HepG2 (cell line): ENCODE results near the gene APBB1. TPM values are rescaled to one million over a fixed set of nuclear protein-coding genes. Genes with fewer than 3 reads are reported as not detected.

ENCODE experiments used
- ARID3A ChIP-seq: IDR thresholded peaks from 2 replicates; pipeline ENCODE4 v1.6.1; 2012; ENCODE audit warnings: low read depth, low read length, improper control_type of control experiment
- ERF ChIP-seq: IDR thresholded peaks from 2 replicates; pipeline ENCODE4 v1.6.1; 2018; ENCODE audit warnings: missing biosample characterization, missing genetic modification reagents
- FOSL2 ChIP-seq: sonication (generic); formaldehyde crosslinking; IDR thresholded peaks from 2 replicates; pipeline ENCODE4 v1.4.0; 2020; ENCODE audit warnings: missing genetic modification reagents
- FOXO1 ChIP-seq: sonication (generic); formaldehyde crosslinking; IDR thresholded peaks from 2 replicates; pipeline ENCODE4 v1.4.0; 2020; ENCODE audit warnings: missing genetic modification reagents
- KLF11 ChIP-seq: IDR thresholded peaks from 2 replicates; pipeline ENCODE4 v1.6.1; 2016; ENCODE audit warnings: missing compliant biosample characterization
- LCORL ChIP-seq, 2 experiments: fragments of 450-650 bp in 1 of 2; sonication (generic) in 1 of 2; formaldehyde crosslinking in 1 of 2; IDR thresholded peaks; 2 replicates each; pipeline versions ENCODE4 v1.5.0 to v1.6.1; 2017 to 2020; ENCODE audit warnings: antibody characterized with exemption in 1 of 2, missing genetic modification reagents in 1 of 2
- RBAK ChIP-seq: sonication (generic); formaldehyde crosslinking; IDR thresholded peaks from 2 replicates; pipeline ENCODE4 v1.5.1; 2020; ENCODE audit warnings: mild to moderate bottlenecking, missing genetic modification reagents
- RXRA ChIP-seq: sonication (generic); formaldehyde crosslinking; IDR thresholded peaks from 2 replicates; pipeline ENCODE4 v1.5.1; 2020; ENCODE audit warnings: missing genetic modification reagents
- SIN3A ChIP-seq: IDR thresholded peaks from 2 replicates; pipeline ENCODE4 v1.6.1; 2011; ENCODE audit warnings: low read depth, mild to moderate bottlenecking, control low read depth, low read length, borderline replicate concordance
- SOX5 ChIP-seq: IDR thresholded peaks from 2 replicates; pipeline ENCODE4 v1.6.1; 2016; ENCODE audit warnings: borderline replicate concordance
- TFDP2 ChIP-seq: sonication (generic); formaldehyde crosslinking; IDR thresholded peaks from 2 replicates; pipeline ENCODE4 v1.4.0; 2020; ENCODE audit warnings: missing genetic modification reagents
- ZBED4 ChIP-seq: sonication (generic); formaldehyde crosslinking; IDR thresholded peaks from 2 replicates; pipeline ENCODE4 v1.4.0; 2020; ENCODE audit warnings: missing genetic modification reagents, borderline replicate concordance
- ZBTB4 ChIP-seq: sonication (generic); formaldehyde crosslinking; IDR thresholded peaks from 2 replicates; pipeline ENCODE4 v1.4.0; 2020; ENCODE audit warnings: missing genetic modification reagents, mild to moderate bottlenecking, borderline replicate concordance
- ZFX ChIP-seq: sonication (generic); formaldehyde crosslinking; IDR thresholded peaks from 2 replicates; pipeline ENCODE4 v1.4.0; 2020; ENCODE audit warnings: mild to moderate bottlenecking, low read depth, missing genetic modification reagents, moderate library complexity
- ZKSCAN8 ChIP-seq: IDR thresholded peaks from 2 replicates; pipeline ENCODE4 v1.6.1; 2016; ENCODE audit warnings: borderline replicate concordance, missing genetic modification reagents, missing compliant biosample characterization
- ZNF335 ChIP-seq: sonication (generic); formaldehyde crosslinking; IDR thresholded peaks from 2 replicates; pipeline ENCODE4 v1.4.0; 2020; ENCODE audit warnings: missing genetic modification reagents
- ZNF577 ChIP-seq: sonication (generic); formaldehyde crosslinking; IDR thresholded peaks from 2 replicates; pipeline ENCODE4 v1.4.0; 2020; ENCODE audit warnings: mild to moderate bottlenecking, low read depth, missing genetic modification reagents, borderline replicate concordance
- ZNF784 ChIP-seq: sonication (generic); formaldehyde crosslinking; IDR thresholded peaks from 2 replicates; pipeline ENCODE4 v1.5.1; 2020; ENCODE audit warnings: missing genetic modification reagents, mild to moderate bottlenecking, borderline replicate concordance
- polyA plus RNA-seq, 8 experiments: library from polyadenylated mRNA; depleted of rRNA in 3 of 8; stranded (reverse) in 7 of 8; unstranded in 1 of 8; fragments of >200 nt; fragmentation: Illumina TruSeq in 4 of 8; extraction: Trizol in 4 of 8; gene quantifications; 2 replicates each; pipeline versions ENCODE4 v1.2.1 to v1.2.3, GENCODE V29; 2011 to 2016; ENCODE audit warnings: low read depth in 4 of 8, missing spikeins in 1 of 8, mixed read lengths in 1 of 8; ENCODE audit not compliant: insufficient read depth in 1 of 8
- total RNA-seq, 5 experiments: library from RNA; depleted of rRNA; stranded (reverse); fragments of >200 nt; fragmentation: Illumina TruSeq; extraction: Trizol; gene quantifications; 2 replicates each; pipeline ENCODE4 v1.2.3, GENCODE V29; 2016; ENCODE audit warnings: low read depth in 1 of 5

The APBB1 gene
- total and polyA plus RNA-seq, 2 of the 13 experiments (the other 11 are each of a cell fraction or from before 2014, with no cell fraction given) = 1.7 to 3.5 TPM

- TF ChIP-seq ZBTB4 (CRISPR knock-in tag) (no peak), RXRA (CRISPR knock-in tag) (peak; percentile 41; the same call in 1 of the 2 replicates), TFDP2 (CRISPR knock-in tag) (0 out of 2 replicates have a peak, but pooled peaks have one; percentile 26), ZFX (peak; percentile 22; the same call in 1 of the 2 replicates), RBAK (CRISPR knock-in tag) (no peak), KLF11 (CRISPR knock-in tag) (no peak), SIN3A (no peak), ERF (CRISPR knock-in tag) (0 out of 2 replicates have a peak, but pooled peaks have one; percentile 39), ZBED4 (CRISPR knock-in tag) (peak; percentile 23; the same call in 1 of the 2 replicates), FOXO1 (CRISPR knock-in tag) (peak; percentile 43; the same call in 1 of the 2 replicates), ZNF784 (0 out of 2 replicates have a peak, but pooled peaks have one; percentile 40), ZNF335 (0 out of 2 replicates have a peak, but pooled peaks have one; percentile 42), ZNF577 (CRISPR knock-in tag) (no peak), ARID3A (peak; percentile 75), ZKSCAN8 (CRISPR knock-in tag) (0 out of 2 replicates have a peak, but pooled peaks have one; percentile 25), LCORL (IDR thresholded peaks at IDR 0.05) (no peak), LCORL (CRISPR knock-in tag; IDR thresholded peaks at IDR 0.05) (peak; percentile 83), FOSL2 (CRISPR knock-in tag) (peak; percentile 49; the same call in 1 of the 2 replicates), SOX5 (peak; percentile 10; the same call in 1 of the 2 replicates)
These were observed 65.4 kb downstream of the APBB1 start (continued) for GRCh38 chr11:6353367-6353987.
